ENCODE measurements around the gene DCP1A.

The DCP1A gene

GRCh38 chr3:53248161-53248560, 99.2 kb downstream of the DCP1A start:
- DNase-seq (ENCODE audit: low read depth in 2 of 3, low spot score in 1 of 3) = no peak

GRCh38 chr3:53247619-53248018, 99.7 kb downstream of the DCP1A start:
- no peak for DNase-seq (ENCODE audit: low read depth in 2 of 3, low spot score in 1 of 3)

- no peak for DNase-seq (ENCODE audit: low read depth in 2 of 3, low spot score in 1 of 3)
These were observed 103.1 kb downstream of the DCP1A start for GRCh38 chr3:53244271-53244670.

GRCh38 chr3:53243785-53244184, 103.6 kb downstream of the DCP1A start:
- DNase-seq (ENCODE audit: low read depth in 2 of 3, low spot score in 1 of 3) = no peak

- DNase-seq (ENCODE audit: low read depth in 2 of 3, low spot score in 1 of 3) = no peak
These were observed 104.2 kb downstream of the DCP1A start for GRCh38 chr3:53243165-53243564.

- no peak for DNase-seq (ENCODE audit: low read depth in 2 of 3, low spot score in 1 of 3)
These were observed 104.7 kb downstream of the DCP1A start for GRCh38 chr3:53242642-53243041.

- no peak for DNase-seq (ENCODE audit: low read depth in 2 of 3, low spot score in 1 of 3)
These were observed 105.2 kb downstream of the DCP1A start for GRCh38 chr3:53242155-53242554.

GRCh38 chr3:53240989-53241972, 106.1 kb downstream of the DCP1A start:
- no peak for DNase-seq (ENCODE audit: low read depth in 2 of 3, low spot score in 1 of 3)

- DNase-seq (ENCODE audit: low read depth in 2 of 3, low spot score in 1 of 3) = no peak
These were observed 107.5 kb downstream of the DCP1A start for GRCh38 chr3:53239800-53240199.

- DNase-seq (ENCODE audit: low read depth in 2 of 3, low spot score in 1 of 3) = no peak
These were observed 108.5 kb downstream of the DCP1A start for GRCh38 chr3:53238886-53239285.

- DNase-seq (ENCODE audit: low read depth in 2 of 3, low spot score in 1 of 3) = no peak
These were observed 109.1 kb downstream of the DCP1A start for GRCh38 chr3:53238051-53238850.

- DNase-seq (ENCODE audit: low read depth in 2 of 3, low spot score in 1 of 3) = no peak
These were observed 111.1 kb downstream of the DCP1A start for GRCh38 chr3:53236112-53236841.

- no peak for DNase-seq (ENCODE audit: low read depth in 2 of 3, low spot score in 1 of 3)
These were observed 111.8 kb downstream of the DCP1A start for GRCh38 chr3:53235545-53235944.

- DNase-seq (ENCODE audit: low read depth in 2 of 3, low spot score in 1 of 3) = no peak
These were observed 112.5 kb downstream of the DCP1A start for GRCh38 chr3:53234841-53235232.

GRCh38 chr3:53234130-53234840, 113.1 kb downstream of the DCP1A start:
- DNase-seq (ENCODE audit: low read depth in 2 of 3, low spot score in 1 of 3) = no peak
